Mesendoderm (in vitro differentiated cells): ENCODE results near the gene AJUBA.

Source experiments
- DNase-seq: peaks from one replicate; pipeline ENCODE4 v3.0.0; 2013
- H2AK5ac ChIP-seq: 2 replicates; pipeline ENCODE4 v1.6.1; 2013; ENCODE audit warnings: low read length, inconsistent platforms
- H2BK120ac ChIP-seq: 2 replicates; pipeline ENCODE4 v1.6.1; 2013; ENCODE audit warnings: low read depth, mild to moderate bottlenecking, low read length, moderate library complexity, mixed read lengths
- H2BK15ac ChIP-seq: replicated peaks from 2 replicates; pipeline ENCODE4 v1.6.1; 2013; ENCODE audit warnings: low read depth, mild to moderate bottlenecking, moderate library complexity
- H2BK5ac ChIP-seq: 2 replicates; pipeline ENCODE4 v1.6.1; 2013; ENCODE audit warnings: low read length, inconsistent platforms
- H3K18ac ChIP-seq: 2 replicates; pipeline ENCODE4 v1.6.1; 2013; ENCODE audit warnings: mild to moderate bottlenecking, low read length, mixed read lengths
- H3K23ac ChIP-seq: one replicate; pipeline ENCODE4 v1.6.1; 2013; ENCODE audit warnings: low read length
- H3K27ac ChIP-seq: 2 replicates; pipeline ENCODE4 v1.5.1; 2013; ENCODE audit warnings: low read depth, mild to moderate bottlenecking, inconsistent platforms, low read length, moderate library complexity
- H3K27me3 ChIP-seq: 2 replicates; pipeline ENCODE4 v1.6.1; 2013; ENCODE audit warnings: low read length, control low read depth, mild to moderate bottlenecking, inconsistent platforms; ENCODE audit not compliant: insufficient read depth, poor library complexity
- H3K36me3 ChIP-seq: 2 replicates; pipeline ENCODE4 v1.6.1; 2013; ENCODE audit warnings: low read length, inconsistent platforms; ENCODE audit not compliant: control insufficient read depth, insufficient read depth
- H3K4ac ChIP-seq: one replicate; pipeline ENCODE4 v1.6.1; 2013; ENCODE audit warnings: low read depth, mild to moderate bottlenecking, low read length, moderate library complexity
- H3K4me1 ChIP-seq: 2 replicates; pipeline ENCODE4 v1.6.1; 2013; ENCODE audit warnings: low read depth, low read length, inconsistent platforms; ENCODE audit not compliant: control insufficient read depth
- H3K4me2 ChIP-seq: 2 replicates; pipeline ENCODE4 v1.6.1; 2013; ENCODE audit warnings: low read length
- H3K4me3 ChIP-seq: 2 replicates; pipeline ENCODE4 v1.5.1; 2013; ENCODE audit warnings: mild to moderate bottlenecking, low read length
- H3K56ac ChIP-seq: one replicate; pipeline ENCODE4 v1.6.1; 2013; ENCODE audit warnings: low read length
- H3K79me1 ChIP-seq: 2 replicates; pipeline ENCODE4 v1.6.1; 2013; ENCODE audit warnings: low read length, inconsistent platforms
- H3K79me2 ChIP-seq: 2 replicates; pipeline ENCODE4 v1.6.1; 2013; ENCODE audit warnings: mild to moderate bottlenecking, low read length; ENCODE audit not compliant: control insufficient read depth, insufficient read depth
- H3K9ac ChIP-seq: 2 replicates; pipeline ENCODE4 v1.6.1; 2013; ENCODE audit warnings: low read length, inconsistent platforms
- H4K5ac ChIP-seq: one replicate; pipeline ENCODE4 v1.6.1; 2013; ENCODE audit warnings: low read length
- H4K8ac ChIP-seq: one replicate; pipeline ENCODE4 v1.6.1; 2013; ENCODE audit warnings: low read depth, mild to moderate bottlenecking, control low read depth, low read length, moderate library complexity
- WGBS: extraction: QIAGEN DNeasy Blood & Tissue Kit; methylation state at CpG from one replicate; pipeline ENCODE4 v1.1.7; 2013; ENCODE audit warnings: low lambda C conversion rate, missing lambda C conversion rate; ENCODE audit not compliant: insufficient coverage; ENCODE audit errors: extremely low coverage; 5-methylcytosine and 5-hydroxymethylcytosine counted together

AJUBA gene

DNA sequence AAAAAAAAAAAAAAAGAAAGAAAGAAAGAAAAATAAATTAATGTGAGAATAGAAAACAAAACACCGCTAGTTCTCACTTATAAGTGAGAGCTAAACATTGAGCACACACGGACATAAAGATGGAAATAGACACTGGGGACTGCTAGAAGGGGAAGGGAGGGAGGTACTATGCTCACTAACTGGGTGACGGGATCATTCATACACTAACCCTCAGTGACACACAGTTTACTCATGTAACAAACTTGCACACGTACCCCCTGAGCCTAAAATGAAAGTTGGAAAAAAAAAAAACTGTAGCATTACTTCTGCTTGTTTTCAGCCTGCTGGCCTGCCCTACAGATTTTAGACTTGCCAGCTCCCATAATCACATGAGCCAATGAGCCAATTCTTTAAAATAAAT is 42.7 kb downstream of the AJUBA start:
- Histone ChIP-seq H3K79me2 (no peaks in the 10 kb centered on the region), H3K23ac (no peak overlapping the region), H3K56ac (no peak overlapping the region), H3K4me1 (no peaks in the 10 kb centered on the region), H3K27me3 (no peaks in the 10 kb centered on the region), H2BK5ac (no peak overlapping the region), H3K36me3 (no peaks in the 10 kb centered on the region), H3K27ac (no peak overlapping the region), H4K5ac (no peak overlapping the region), H2BK120ac (no peak overlapping the region), H2BK15ac (no peak overlapping the region), H3K9ac (no peak overlapping the region), H3K18ac (no peak overlapping the region), H4K8ac (no peak overlapping the region), H3K4ac (no peak overlapping the region), H3K4me2 (no peak overlapping the region), H3K4me3 (no peak overlapping the region), H3K79me1 (no peaks in the 10 kb centered on the region), H2AK5ac (no peak overlapping the region)
- no peak for DNase-seq
- no CpG with 5 or more reads among the region's 4 CpGs for WGBS

DNA sequence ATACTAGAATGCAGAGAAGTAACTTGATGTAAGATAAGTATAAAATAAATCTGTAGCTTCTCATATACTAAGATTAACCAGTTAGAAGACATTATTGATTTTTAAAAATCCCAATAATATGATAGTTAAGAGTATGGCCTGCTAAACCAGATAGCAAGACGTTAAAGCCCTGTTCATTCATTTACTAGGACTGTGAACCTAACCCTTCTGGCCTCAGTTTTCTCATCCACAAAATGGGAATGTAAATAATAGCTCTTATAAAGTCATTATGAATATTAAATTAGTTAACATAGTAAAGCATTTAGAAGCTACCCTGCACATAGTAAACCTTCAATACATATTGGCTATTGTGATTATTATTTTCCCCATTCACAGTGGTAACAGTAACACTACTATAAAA is 47.2 kb downstream of the AJUBA start:
- H4K5ac ChIP-seq: no peak overlapping the region
- H3K9ac ChIP-seq: no peak overlapping the region
- no peaks in the 10 kb centered on the region for H3K79me1 ChIP-seq
- H2BK5ac ChIP-seq: no peak overlapping the region
- no peak overlapping the region for H3K23ac ChIP-seq
- H2BK15ac ChIP-seq: no peak overlapping the region
- H3K36me3 ChIP-seq: no peaks in the 10 kb centered on the region
- no peak overlapping the region for H3K4me3 ChIP-seq
- no peak for DNase-seq
- no peak overlapping the region for H3K4me2 ChIP-seq
- no CpG with 5 or more reads among the region's 1 CpG for WGBS
- no peak overlapping the region for H3K27ac ChIP-seq
- no peak overlapping the region for H4K8ac ChIP-seq
- no peak overlapping the region for H3K18ac ChIP-seq
- H3K4ac ChIP-seq: no peak overlapping the region
- H3K56ac ChIP-seq: no peak overlapping the region
- no peaks in the 10 kb centered on the region for H3K79me2 ChIP-seq
- H2BK120ac ChIP-seq: no peak overlapping the region
- H3K4me1 ChIP-seq: no peaks in the 10 kb centered on the region
- H3K27me3 ChIP-seq: no peaks in the 10 kb centered on the region
- no peak overlapping the region for H2AK5ac ChIP-seq

DNA sequence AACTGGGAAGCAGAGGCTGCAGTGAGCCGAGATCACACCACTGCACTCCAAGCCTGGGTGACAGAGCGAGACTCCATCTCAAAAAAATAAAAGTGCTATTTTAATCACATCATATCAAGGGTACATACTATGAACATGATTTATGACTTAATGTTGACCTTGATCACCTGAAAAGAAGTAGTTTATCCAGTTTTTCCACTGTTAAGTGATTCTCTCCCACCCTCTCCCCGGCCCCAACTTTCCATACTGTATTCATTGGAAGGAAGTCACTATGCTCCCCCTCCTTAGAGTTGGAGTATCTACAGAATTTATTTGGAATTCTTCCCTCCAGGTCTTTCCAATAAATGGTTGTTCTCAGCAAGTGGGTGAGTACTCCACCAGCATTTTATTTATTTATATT is 50.2 kb downstream of the AJUBA start:
- Histone ChIP-seq H3K4ac (no peak overlapping the region), H3K18ac (no peak overlapping the region), H3K4me3 (no peak overlapping the region), H3K27me3 (no peaks in the 10 kb centered on the region), H4K8ac (no peak overlapping the region), H3K56ac (no peak overlapping the region), H4K5ac (no peak overlapping the region), H2BK120ac (no peak overlapping the region), H3K4me1 (peaks cover 2% of the 10 kb centered on the region), H3K79me1 (peaks cover 5% of the 10 kb centered on the region), H3K36me3 (no peaks in the 10 kb centered on the region), H2AK5ac (no peak overlapping the region), H2BK15ac (no peak overlapping the region), H2BK5ac (no peak overlapping the region), H3K9ac (no peak overlapping the region), H3K79me2 (peaks cover 14% of the 10 kb centered on the region), H3K4me2 (no peak overlapping the region), H3K27ac (no peak overlapping the region), H3K23ac (no peak overlapping the region)
- DNase-seq: no peak
- no CpG with 5 or more reads among the region's 3 CpGs for WGBS

DNA sequence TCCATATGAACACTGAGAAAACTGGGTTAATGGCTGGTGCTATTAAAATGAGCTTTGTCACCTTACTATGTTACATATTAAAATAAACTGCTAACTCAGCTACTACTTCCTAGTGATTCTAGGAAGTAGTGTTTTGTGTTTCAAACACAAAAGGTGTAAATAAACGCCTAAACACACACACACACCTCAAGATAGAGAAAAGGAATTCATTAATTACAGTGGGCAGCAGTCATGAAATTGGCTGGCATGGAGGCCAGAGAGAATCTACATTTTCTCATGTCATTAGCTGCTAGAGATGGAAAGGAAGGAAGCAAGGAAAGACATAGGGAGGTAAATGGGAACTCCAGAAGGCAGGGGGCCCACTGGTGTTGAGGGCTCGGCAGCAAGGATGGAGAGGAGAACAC is 52.4 kb downstream of the AJUBA start:
- Histone ChIP-seq H4K5ac (no peak overlapping the region), H3K27me3 (no peaks in the 10 kb centered on the region), H3K79me1 (peaks cover 7% of the 10 kb centered on the region), H2BK15ac (no peak overlapping the region), H2BK5ac (no peak overlapping the region), H3K4me3 (peak overlapping the region; percentile 41), H3K36me3 (no peaks in the 10 kb centered on the region), H2BK120ac (no peak overlapping the region), H3K4me2 (peak overlapping the region; percentile 91), H3K18ac (peak overlapping the region; percentile 71), H3K79me2 (peaks cover 16% of the 10 kb centered on the region), H3K4me1 (peaks cover 2% of the 10 kb centered on the region), H2AK5ac (no peak overlapping the region), H3K4ac (no peak overlapping the region), H3K23ac (no peak overlapping the region), H3K56ac (peak overlapping the region; percentile 83), H4K8ac (no peak overlapping the region), H3K27ac (no peak overlapping the region), H3K9ac (peak overlapping the region; percentile 71)
- DNase-seq: no peak
- WGBS: no CpG with 5 or more reads among the region's 2 CpGs

DNA sequence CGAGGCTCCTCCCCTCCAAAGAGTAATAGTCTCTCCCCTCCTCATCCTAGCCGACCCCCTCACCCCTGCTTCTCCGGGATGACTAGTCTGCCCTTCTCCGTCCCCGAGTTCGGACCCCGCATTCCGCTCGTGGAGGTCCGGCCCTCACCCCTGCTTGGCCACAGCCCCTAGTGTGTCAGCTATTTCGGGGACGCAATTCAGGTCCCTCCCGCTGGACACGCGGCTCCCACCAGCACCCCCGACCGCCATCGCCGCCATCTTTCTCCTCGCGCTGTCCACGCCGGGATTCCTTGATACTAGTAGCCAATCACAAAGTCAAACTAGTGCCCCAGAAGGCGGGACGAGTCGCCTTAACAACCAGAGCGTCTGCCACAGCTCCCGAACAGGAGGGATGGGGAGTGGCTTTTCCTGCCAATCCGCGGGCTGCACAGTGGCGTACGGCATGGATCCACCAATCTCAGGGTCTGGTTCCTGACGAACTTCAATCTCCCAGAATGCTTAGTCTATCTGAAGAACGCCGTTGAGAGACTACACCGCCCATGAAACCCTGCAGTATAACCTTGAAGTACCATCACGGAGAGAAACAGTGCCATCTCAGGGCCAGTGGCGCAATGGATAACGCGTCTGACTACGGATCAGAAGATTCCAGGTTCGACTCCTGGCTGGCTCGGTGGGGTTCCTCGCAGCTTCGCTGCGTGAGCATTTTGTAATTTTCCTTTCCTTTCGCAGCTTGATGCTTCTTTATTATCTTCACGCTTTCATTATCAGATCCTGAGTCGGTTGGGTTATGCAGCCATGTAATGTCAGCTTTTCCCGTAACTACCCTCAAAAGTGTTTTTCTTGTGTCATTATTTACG is 53.0 kb downstream of the AJUBA start, which contains the start of gene PRMT5:
PRMT5 (minus strand) TSS at position 273 of the 857 bp plus-strand sequence; CDS start at position 258, 15 bp downstream.
- Histone ChIP-seq H4K5ac (peak within 1 kb of the TSS; percentile 6), H3K4me1 (peaks cover 2% of the 10 kb centered on the region), H2BK5ac (peak within 1 kb of the TSS; percentile 84), H3K4me3 (peak within 1 kb of the TSS; percentile 91), H2BK15ac (no peak within 1 kb of the TSS), H3K23ac (no peak within 1 kb of the TSS), H3K79me2 (peaks cover 16% of the 10 kb centered on the region), H3K27ac (peak within 1 kb of the TSS; percentile 36), H2AK5ac (no peak within 1 kb of the TSS), H4K8ac (no peak within 1 kb of the TSS), H3K79me1 (peaks cover 7% of the 10 kb centered on the region), H3K18ac (peak within 1 kb of the TSS; percentile 71), H3K27me3 (no peaks in the 10 kb centered on the region), H3K36me3 (peaks cover 4% of the 10 kb centered on the region), H2BK120ac (no peak within 1 kb of the TSS), H3K9ac (peak within 1 kb of the TSS; percentile 91), H3K4ac (no peak within 1 kb of the TSS), H3K4me2 (peak within 1 kb of the TSS; percentile 91), H3K56ac (peak within 1 kb of the TSS; percentile 99)
- peak; percentile 100 for DNase-seq
- no CpG with 5 or more reads among the region's 51 CpGs for WGBS
